Neural progenitor cell (in vitro differentiated cells): ENCODE data around the gene FAM174A. TPM values are rescaled to one million over a fixed set of nuclear protein-coding genes. Genes with fewer than 3 reads are reported as not detected.

Source experiments
- DNase-seq: peaks from one replicate; pipeline ENCODE4 v3.0.0-alpha.2; 2016; ENCODE audit warnings: low spot score
- H2AFZ ChIP-seq: fragments of 200-600 bp; sonication (generic); replicated peaks from 2 replicates; pipeline ENCODE4 v1.6.1; 2016; ENCODE audit warnings: antibody characterized with exemption
- H3F3A ChIP-seq: fragments of 200-600 bp; sonication (generic); 2 replicates; pipeline ENCODE4 v1.6.1; 2016; ENCODE audit warnings: antibody characterized with exemption, low read depth
- H3K27ac ChIP-seq: fragments of 200-600 bp; sonication (generic); 2 replicates; pipeline ENCODE4 v1.5.1; 2016; ENCODE audit warnings: mild to moderate bottlenecking
- H3K27me3 ChIP-seq: fragments of 200-600 bp; sonication (generic); 2 replicates; pipeline ENCODE4 v1.6.1; 2016; ENCODE audit warnings: mild to moderate bottlenecking, moderate library complexity
- H3K36me3 ChIP-seq: fragments of 200-600 bp; sonication (generic); 2 replicates; pipeline ENCODE4 v1.5.1; 2016
- H3K4me1 ChIP-seq: fragments of 200-600 bp; sonication (generic); 2 replicates; pipeline ENCODE4 v1.6.1; 2016; ENCODE audit warnings: mixed run types
- H3K4me2 ChIP-seq: fragments of 200-600 bp; sonication (generic); 2 replicates; pipeline ENCODE4 v1.6.1; 2016
- H3K4me3 ChIP-seq: fragments of 200-600 bp; sonication (generic); 2 replicates; pipeline ENCODE4 v1.5.1; 2016
- H3K79me2 ChIP-seq: fragments of 200-600 bp; sonication (generic); 2 replicates; pipeline ENCODE4 v1.6.1; 2016; ENCODE audit warnings: low read depth
- H3K9ac ChIP-seq: fragments of 200-600 bp; sonication (generic); 2 replicates; pipeline ENCODE4 v1.6.1; 2016
- H3K9me3 ChIP-seq: fragments of 200-600 bp; sonication (generic); 2 replicates; pipeline ENCODE4 v1.5.1; 2016; ENCODE audit warnings: low read depth
- H4K20me1 ChIP-seq: fragments of 200-600 bp; sonication (generic); 2 replicates; pipeline ENCODE4 v1.6.1; 2016; ENCODE audit warnings: low read depth
- H3K27ac Mint-ChIP-seq: 3 replicates; pipeline ENCODE4 v1.8.0; 2021; ENCODE audit warnings: mixed read lengths
- H3K27me3 Mint-ChIP-seq: 2 replicates; pipeline ENCODE4 v1.8.0; 2022; ENCODE audit warnings: low read depth, mild to moderate bottlenecking, inconsistent platforms, moderate library complexity, mixed read lengths; ENCODE audit not compliant: insufficient read depth
- H3K36me3 Mint-ChIP-seq: 3 replicates; pipeline ENCODE4 v1.8.0; 2021; ENCODE audit warnings: mixed read lengths
- H3K4me1 Mint-ChIP-seq: 3 replicates; pipeline ENCODE4 v1.8.0; 2021; ENCODE audit warnings: mixed read lengths
- H3K4me3 Mint-ChIP-seq: 3 replicates; pipeline ENCODE4 v1.8.0; 2021; ENCODE audit warnings: mild to moderate bottlenecking, moderate library complexity, mixed read lengths
- H3K9me3 Mint-ChIP-seq: 3 replicates; pipeline ENCODE4 v1.8.0; 2020; ENCODE audit warnings: mixed read lengths
- EZH2 ChIP-seq: fragments of 200-600 bp; sonication (generic); IDR thresholded peaks from 2 replicates; pipeline ENCODE4 v1.6.1; 2017; ENCODE audit warnings: antibody characterized with exemption, mild to moderate bottlenecking, moderate library complexity
- EZH2phosphoT487 ChIP-seq: fragments of 200-600 bp; sonication (generic); IDR thresholded peaks from 2 replicates; pipeline ENCODE4 v1.6.1; 2017; ENCODE audit warnings: antibody characterized with exemption
- total RNA-seq: library from RNA; depleted of rRNA; stranded (reverse); fragments of >200 nt; gene quantifications from 2 replicates; pipeline ENCODE4 v1.2.3, GENCODE V29; 2015; ENCODE audit warnings: low replicate concordance
- TF ChIP-seq, protein P1 (sequence below): fragments of 200-600 bp; sonication (generic); IDR thresholded peaks from 2 replicates; pipeline ENCODE4 v1.5.1; 2017; ENCODE audit warnings: antibody characterized with exemption, mild to moderate bottlenecking

The FAM174A gene
- total RNA-seq, 1 donor from 2014 or later: 7.8 TPM

- Mint-ChIP-seq H3K9me3 (peaks cover 4% of the 10 kb centered on the region), H3K4me3 (no peak overlapping the region), H3K27ac (no peak overlapping the region), H3K4me1 (no peaks in the 10 kb centered on the region), H3K27me3 (no peaks in the 10 kb centered on the region), H3K36me3 (no peaks in the 10 kb centered on the region)
- Histone ChIP-seq H3K27ac (no peak overlapping the region), H3K9ac (no peak overlapping the region), H3K27me3 (no peaks in the 10 kb centered on the region), H3K4me2 (no peak overlapping the region), H3K4me1 (no peaks in the 10 kb centered on the region), H3K9me3 (no peaks in the 10 kb centered on the region), H3K36me3 (no peaks in the 10 kb centered on the region), H3F3A (no peaks in the 10 kb centered on the region), H3K4me3 (no peak overlapping the region), H2AFZ (no peak overlapping the region), H4K20me1 (no peaks in the 10 kb centered on the region), H3K79me2 (no peaks in the 10 kb centered on the region)
- DNase-seq: no peak
- TF ChIP-seq EZH2 (no peak), EZH2phosphoT487 (no peak)
- TF ChIP-seq, protein P1, sequence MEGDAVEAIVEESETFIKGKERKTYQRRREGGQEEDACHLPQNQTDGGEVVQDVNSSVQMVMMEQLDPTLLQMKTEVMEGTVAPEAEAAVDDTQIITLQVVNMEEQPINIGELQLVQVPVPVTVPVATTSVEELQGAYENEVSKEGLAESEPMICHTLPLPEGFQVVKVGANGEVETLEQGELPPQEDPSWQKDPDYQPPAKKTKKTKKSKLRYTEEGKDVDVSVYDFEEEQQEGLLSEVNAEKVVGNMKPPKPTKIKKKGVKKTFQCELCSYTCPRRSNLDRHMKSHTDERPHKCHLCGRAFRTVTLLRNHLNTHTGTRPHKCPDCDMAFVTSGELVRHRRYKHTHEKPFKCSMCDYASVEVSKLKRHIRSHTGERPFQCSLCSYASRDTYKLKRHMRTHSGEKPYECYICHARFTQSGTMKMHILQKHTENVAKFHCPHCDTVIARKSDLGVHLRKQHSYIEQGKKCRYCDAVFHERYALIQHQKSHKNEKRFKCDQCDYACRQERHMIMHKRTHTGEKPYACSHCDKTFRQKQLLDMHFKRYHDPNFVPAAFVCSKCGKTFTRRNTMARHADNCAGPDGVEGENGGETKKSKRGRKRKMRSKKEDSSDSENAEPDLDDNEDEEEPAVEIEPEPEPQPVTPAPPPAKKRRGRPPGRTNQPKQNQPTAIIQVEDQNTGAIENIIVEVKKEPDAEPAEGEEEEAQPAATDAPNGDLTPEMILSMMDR: no peak
Measured at GRCh38 chr5:100551183-100551582, 16.0 kb downstream of the FAM174A start.

GRCh38 chr5:100553209-100553608, 18.0 kb downstream of the FAM174A start:
- H3K9ac ChIP-seq: no peak overlapping the region
- H3K36me3 ChIP-seq: no peaks in the 10 kb centered on the region
- H3F3A ChIP-seq: no peaks in the 10 kb centered on the region
- no peak overlapping the region for H2AFZ ChIP-seq
- H4K20me1 ChIP-seq: no peaks in the 10 kb centered on the region
- no peak for DNase-seq
- H3K9me3 ChIP-seq: no peaks in the 10 kb centered on the region
- H3K9me3 Mint-ChIP-seq: peaks cover 12% of the 10 kb centered on the region
- H3K4me3 ChIP-seq: no peak overlapping the region
- H3K27ac ChIP-seq: no peak overlapping the region
- no peak overlapping the region for H3K4me2 ChIP-seq
- no peaks in the 10 kb centered on the region for H3K36me3 Mint-ChIP-seq
- no peaks in the 10 kb centered on the region for H3K4me1 Mint-ChIP-seq
- no peaks in the 10 kb centered on the region for H3K27me3 ChIP-seq
- no peaks in the 10 kb centered on the region for H3K27me3 Mint-ChIP-seq
- H3K4me1 ChIP-seq: no peaks in the 10 kb centered on the region
- H3K79me2 ChIP-seq: no peaks in the 10 kb centered on the region
- no peak for TF ChIP-seq EZH2
- TF ChIP-seq, protein P1: no peak
- TF ChIP-seq EZH2phosphoT487: no peak
- H3K4me3 Mint-ChIP-seq: no peak overlapping the region
- no peak overlapping the region for H3K27ac Mint-ChIP-seq

- Mint-ChIP-seq H3K27ac (no peak overlapping the region), H3K4me3 (no peak overlapping the region)
- H3K4me3 ChIP-seq: no peak overlapping the region
Measured at GRCh38 chr5:100560860-100561259, 25.7 kb downstream of the FAM174A start.

More at GRCh38 chr5:100560860-100561259, 25.7 kb downstream of the FAM174A start:
- Histone ChIP-seq H3K79me2 (no peaks in the 10 kb centered on the region), H3K9ac (no peak overlapping the region), H3K4me2 (no peak overlapping the region), H3K4me1 (no peaks in the 10 kb centered on the region), H3K27me3 (no peaks in the 10 kb centered on the region), H3K36me3 (no peaks in the 10 kb centered on the region), H3F3A (no peaks in the 10 kb centered on the region), H3K27ac (no peak overlapping the region), H3K9me3 (no peaks in the 10 kb centered on the region), H2AFZ (no peak overlapping the region), H4K20me1 (no peaks in the 10 kb centered on the region)
- no peaks in the 10 kb centered on the region for H3K27me3 Mint-ChIP-seq
- DNase-seq: no peak
- no peaks in the 10 kb centered on the region for H3K4me1 Mint-ChIP-seq
- TF ChIP-seq EZH2phosphoT487: no peak
- TF ChIP-seq, protein P1: no peak
- TF ChIP-seq EZH2: no peak
- peaks cover 16% of the 10 kb centered on the region for H3K9me3 Mint-ChIP-seq
- peaks cover 2% of the 10 kb centered on the region for H3K36me3 Mint-ChIP-seq
